ENCODE data around the gene FGF22.

FGF22 gene

GRCh38 chr19:647566-648284 lies 8.0 kb downstream of the FGF22 start:
- no peak overlapping the region for H3K4me3 ChIP-seq (ENCODE audit: low read depth in 1 of 2, low read length in 2 of 2)
- no peak overlapping the region for H2AFZ ChIP-seq (ENCODE audit: low read depth, low read length)
- no peak for ATAC-seq (ENCODE audit: insufficient read depth, low read depth)
- no peak overlapping the region for H3K27ac ChIP-seq (ENCODE audit: low read length)
- no peaks in the 10 kb centered on the region for H3K9me3 ChIP-seq (ENCODE audit: insufficient read depth, low read length, severe bottlenecking)
- TF ChIP-seq, protein P1, sequence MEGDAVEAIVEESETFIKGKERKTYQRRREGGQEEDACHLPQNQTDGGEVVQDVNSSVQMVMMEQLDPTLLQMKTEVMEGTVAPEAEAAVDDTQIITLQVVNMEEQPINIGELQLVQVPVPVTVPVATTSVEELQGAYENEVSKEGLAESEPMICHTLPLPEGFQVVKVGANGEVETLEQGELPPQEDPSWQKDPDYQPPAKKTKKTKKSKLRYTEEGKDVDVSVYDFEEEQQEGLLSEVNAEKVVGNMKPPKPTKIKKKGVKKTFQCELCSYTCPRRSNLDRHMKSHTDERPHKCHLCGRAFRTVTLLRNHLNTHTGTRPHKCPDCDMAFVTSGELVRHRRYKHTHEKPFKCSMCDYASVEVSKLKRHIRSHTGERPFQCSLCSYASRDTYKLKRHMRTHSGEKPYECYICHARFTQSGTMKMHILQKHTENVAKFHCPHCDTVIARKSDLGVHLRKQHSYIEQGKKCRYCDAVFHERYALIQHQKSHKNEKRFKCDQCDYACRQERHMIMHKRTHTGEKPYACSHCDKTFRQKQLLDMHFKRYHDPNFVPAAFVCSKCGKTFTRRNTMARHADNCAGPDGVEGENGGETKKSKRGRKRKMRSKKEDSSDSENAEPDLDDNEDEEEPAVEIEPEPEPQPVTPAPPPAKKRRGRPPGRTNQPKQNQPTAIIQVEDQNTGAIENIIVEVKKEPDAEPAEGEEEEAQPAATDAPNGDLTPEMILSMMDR (IDR thresholded peaks at IDR 0.05; ENCODE audit: borderline replicate concordance, extremely low read depth, low read length, poor library complexity, severe bottlenecking): no peak
- TF ChIP-seq EZH2 (IDR thresholded peaks at IDR 0.05; ENCODE audit: borderline replicate concordance, low read depth, low read length, severe bottlenecking): no peak
- no peak for DNase-seq
- H4K20me1 ChIP-seq (ENCODE audit: insufficient read depth, low read length): peaks cover 45% of the 10 kb centered on the region
- H3K36me3 ChIP-seq (ENCODE audit: insufficient read depth, low read length): peaks cover 70% of the 10 kb centered on the region
- no peaks in the 10 kb centered on the region for H3K27me3 ChIP-seq (ENCODE audit: insufficient read depth, low read length, poor library complexity)
- no peaks in the 10 kb centered on the region for H3K4me1 ChIP-seq (ENCODE audit: insufficient read depth, low read length)
- H3K4me2 ChIP-seq (ENCODE audit: insufficient read depth, low read length): no peak overlapping the region
- no peak overlapping the region for H3K9ac ChIP-seq (ENCODE audit: low read depth, low read length)
- H3K79me2 ChIP-seq (ENCODE audit: insufficient read depth, low read length): peaks cover 20% of the 10 kb centered on the region

GRCh38 chr19:648305-648704 lies 8.6 kb downstream of the FGF22 start:
- peaks cover 76% of the 10 kb centered on the region for H3K36me3 ChIP-seq (ENCODE audit: insufficient read depth, low read length)
- H3K4me3 ChIP-seq (ENCODE audit: low read depth in 1 of 2, low read length in 2 of 2): no peak overlapping the region
- H2AFZ ChIP-seq (ENCODE audit: low read depth, low read length): no peak overlapping the region
- peaks cover 26% of the 10 kb centered on the region for H3K79me2 ChIP-seq (ENCODE audit: insufficient read depth, low read length)
- H3K9ac ChIP-seq (ENCODE audit: low read depth, low read length): no peak overlapping the region
- ATAC-seq (ENCODE audit: insufficient read depth, low read depth) (no peak), DNase-seq (no peak)
- H3K9me3 ChIP-seq (ENCODE audit: insufficient read depth, low read length, severe bottlenecking): no peaks in the 10 kb centered on the region
- H3K4me2 ChIP-seq (ENCODE audit: insufficient read depth, low read length): no peak overlapping the region
- H3K27ac ChIP-seq (ENCODE audit: low read length): no peak overlapping the region
- no peak for TF ChIP-seq EZH2 (IDR thresholded peaks at IDR 0.05; ENCODE audit: borderline replicate concordance, low read depth, low read length, severe bottlenecking)
- TF ChIP-seq, protein P1 (IDR thresholded peaks at IDR 0.05; ENCODE audit: borderline replicate concordance, extremely low read depth, low read length, poor library complexity, severe bottlenecking): no peak
- H3K4me1 ChIP-seq (ENCODE audit: insufficient read depth, low read length): no peaks in the 10 kb centered on the region
- H4K20me1 ChIP-seq (ENCODE audit: insufficient read depth, low read length): peaks cover 51% of the 10 kb centered on the region
- H3K27me3 ChIP-seq (ENCODE audit: insufficient read depth, low read length, poor library complexity): no peaks in the 10 kb centered on the region

- H3K4me2 ChIP-seq (ENCODE audit: insufficient read depth, low read length): no peak overlapping the region
- TF ChIP-seq, protein P1 (IDR thresholded peaks at IDR 0.05; ENCODE audit: borderline replicate concordance, extremely low read depth, low read length, poor library complexity, severe bottlenecking): no peak
- TF ChIP-seq EZH2 (IDR thresholded peaks at IDR 0.05; ENCODE audit: borderline replicate concordance, low read depth, low read length, severe bottlenecking): no peak
- H3K27me3 ChIP-seq (ENCODE audit: insufficient read depth, low read length, poor library complexity): no peaks in the 10 kb centered on the region
- no peak overlapping the region for H3K27ac ChIP-seq (ENCODE audit: low read length)
- H3K4me3 ChIP-seq (ENCODE audit: low read depth in 1 of 2, low read length in 2 of 2): no peak overlapping the region
- peaks cover 34% of the 10 kb centered on the region for H3K79me2 ChIP-seq (ENCODE audit: insufficient read depth, low read length)
- H3K36me3 ChIP-seq (ENCODE audit: insufficient read depth, low read length): peaks cover 84% of the 10 kb centered on the region
- no peak overlapping the region for H3K9ac ChIP-seq (ENCODE audit: low read depth, low read length)
- ATAC-seq (ENCODE audit: insufficient read depth, low read depth) (no peak), DNase-seq (no peak)
- H3K9me3 ChIP-seq (ENCODE audit: insufficient read depth, low read length, severe bottlenecking): no peaks in the 10 kb centered on the region
- H3K4me1 ChIP-seq (ENCODE audit: insufficient read depth, low read length): no peaks in the 10 kb centered on the region
- peaks cover 59% of the 10 kb centered on the region for H4K20me1 ChIP-seq (ENCODE audit: insufficient read depth, low read length)
- no peak overlapping the region for H2AFZ ChIP-seq (ENCODE audit: low read depth, low read length)
Observed at GRCh38 chr19:648904-649801, 9.5 kb downstream of the FGF22 start.
